ENCODE results near the gene ADRA2B. TPM values are rescaled to one million over a fixed set of nuclear protein-coding genes. Genes with fewer than 3 reads are reported as not detected.

The ADRA2B gene
- total and polyA plus RNA-seq, 4 donors, result 0.26 to 34.0 (median 0.81) TPM; not detected in 1

DNA sequence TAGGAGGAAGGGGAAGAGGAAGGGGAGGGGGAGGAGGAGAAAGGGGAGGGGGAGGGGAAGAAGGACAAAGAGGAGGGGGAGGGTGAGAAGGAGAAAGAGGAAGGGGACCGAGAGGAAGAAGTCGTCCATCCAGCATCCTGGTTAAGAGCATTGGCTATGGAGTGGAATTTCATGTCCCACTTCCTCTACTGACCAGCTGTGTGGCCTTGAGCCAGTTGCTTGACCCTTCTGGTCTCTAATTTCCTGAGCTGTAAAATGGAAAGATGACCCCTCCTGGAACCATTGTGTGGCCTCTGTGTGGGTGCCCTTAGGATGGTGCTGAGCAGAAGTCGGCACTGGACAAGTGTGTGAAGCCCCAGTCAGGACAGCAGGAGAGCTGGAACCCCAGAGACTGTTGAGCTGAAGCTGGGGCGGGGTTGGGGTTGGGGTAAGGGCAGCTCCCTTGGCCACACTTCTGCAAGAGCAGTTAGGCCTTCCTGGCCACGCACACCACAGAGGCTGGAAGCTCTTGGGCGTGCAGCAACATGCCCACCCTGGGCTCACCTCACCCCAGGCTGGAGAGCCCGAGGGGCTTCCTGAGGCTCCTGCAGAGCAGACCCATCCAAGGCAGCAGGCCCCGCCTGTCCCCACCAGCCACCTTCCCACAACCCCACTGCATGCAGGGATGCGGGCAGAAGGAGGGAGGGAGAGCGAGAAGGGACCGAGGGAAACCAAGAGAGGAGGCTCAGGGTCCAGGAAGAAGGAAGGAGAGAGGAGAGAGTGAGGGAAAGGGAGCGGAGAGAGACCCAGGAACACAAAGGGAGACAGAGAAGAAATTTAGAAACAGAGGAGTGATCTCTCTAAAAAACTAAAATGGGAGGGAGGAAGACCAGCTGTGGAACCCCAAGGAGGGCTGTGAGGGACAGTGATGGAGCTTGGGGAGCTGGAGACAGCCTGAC is 16.2 kb downstream of the ADRA2B start:
- no peaks in the 10 kb centered on the region for H3K27me3 ChIP-seq (ENCODE audit: control insufficient read depth in 1 of 2, insufficient read depth in 2 of 2, low read length in 1 of 2)
- intact Hi-C loops (cut with DNase I), result no loop called here
- no peaks in the 10 kb centered on the region for H3K36me3 ChIP-seq (ENCODE audit: control insufficient read depth in 1 of 2, insufficient read depth in 2 of 2, low read length in 1 of 2)
- WGBS, 2 donors, result 92% methylated on average over 12 of the region's 12 CpGs
- no peak overlapping the region for H3K27ac ChIP-seq (ENCODE audit: low read depth in 1 of 2, low read length in 2 of 2)
- H3K9me3 ChIP-seq (ENCODE audit: control insufficient read depth, low read length), result peaks cover 1% of the 10 kb centered on the region
- H3K4me1 ChIP-seq (ENCODE audit: control insufficient read depth in 1 of 2, insufficient read depth in 2 of 2, low read length in 2 of 2), result no peaks in the 10 kb centered on the region
- DNase-seq (peak; percentile 39 to 54), ATAC-seq (ENCODE audit: low FRiP score) (no peak)
- H3K4me3 ChIP-seq (ENCODE audit: low read length in 2 of 2), result no peak overlapping the region

DNA sequence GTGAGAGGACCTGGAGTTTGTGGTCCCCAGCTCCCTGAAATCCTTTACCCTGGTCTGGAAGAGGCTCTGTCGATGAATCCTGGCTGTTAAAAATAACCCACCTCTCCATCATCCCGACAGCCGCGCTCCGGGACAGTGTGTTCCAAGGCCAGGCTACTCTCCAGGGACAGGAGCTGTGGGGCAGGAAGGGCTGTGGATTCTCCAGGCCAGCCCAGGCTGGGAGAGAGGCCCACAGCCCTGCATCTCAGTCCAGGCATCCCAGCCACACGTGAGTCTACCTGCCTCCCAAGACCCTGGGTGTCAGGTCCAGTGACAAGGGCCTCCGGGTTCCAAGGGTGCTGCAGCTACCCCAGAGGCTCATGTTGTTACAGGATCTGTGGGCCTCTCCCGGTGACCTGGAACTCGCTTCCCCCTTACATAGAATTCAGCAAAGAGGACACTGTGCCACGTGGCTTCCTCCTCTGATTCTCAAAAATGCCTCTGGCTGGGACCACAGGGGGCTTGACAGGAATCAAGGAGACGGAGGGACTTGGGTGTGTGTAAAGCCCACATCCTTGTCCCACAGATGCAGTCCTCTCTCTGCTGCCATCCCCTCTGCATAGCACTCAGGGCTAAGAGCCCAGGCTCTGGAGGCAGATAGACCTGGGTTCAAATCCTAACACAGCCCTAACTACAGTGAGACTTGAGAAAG is 17.3 kb downstream of the ADRA2B start:
- ATAC-seq (ENCODE audit: low FRiP score), result peak; percentile 55

DNA sequence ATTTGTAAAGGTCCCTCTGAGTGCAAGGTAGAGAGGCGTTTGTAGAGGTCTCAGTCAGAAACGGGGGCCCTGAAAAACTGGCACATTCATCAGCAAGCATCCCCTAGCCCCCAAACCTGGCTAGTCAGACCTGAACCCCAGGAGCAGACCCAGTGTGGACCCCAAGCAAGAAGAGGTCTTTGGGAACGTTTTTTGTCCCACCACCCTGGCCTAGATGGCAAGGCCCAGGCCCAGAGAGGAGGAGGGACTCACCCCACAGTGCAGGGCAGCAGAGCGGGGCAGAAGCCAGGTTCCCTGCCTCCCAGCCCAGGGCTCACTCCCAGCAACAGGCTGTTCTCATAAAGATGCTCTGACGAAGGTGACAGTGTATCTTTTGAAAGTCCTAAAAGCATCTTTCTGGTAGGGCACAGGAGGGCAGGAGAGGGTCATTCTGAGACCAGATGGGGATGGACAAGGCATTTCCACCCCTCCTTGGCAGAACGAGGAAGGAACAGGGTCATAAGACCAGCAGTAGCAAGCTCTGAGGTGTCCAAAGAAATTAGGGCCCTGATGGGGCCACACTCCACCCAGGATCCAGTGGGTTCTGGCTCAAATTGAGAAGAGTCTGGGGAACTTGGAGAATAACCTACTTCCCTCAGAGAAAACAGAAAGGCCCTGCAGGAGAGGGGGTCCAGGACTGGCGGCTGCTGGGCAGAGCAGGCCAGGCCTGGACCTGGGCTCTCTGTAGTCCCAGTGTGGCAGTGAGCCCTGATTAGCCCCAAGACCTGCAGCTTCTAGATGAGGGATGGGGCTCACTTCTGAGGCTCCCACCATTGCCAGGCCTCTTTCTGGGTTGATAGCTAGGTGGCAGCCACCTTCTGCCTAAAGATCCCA is 18.2 kb downstream of the ADRA2B start:
- intact Hi-C loops (cut with DNase I), result no loop called here
- H3K9me3 ChIP-seq (ENCODE audit: control insufficient read depth, low read length), result no peaks in the 10 kb centered on the region
- WGBS, 2 donors, result 83 to 84% methylated on average over 7 of the region's 7 CpGs
- H3K4me3 ChIP-seq (ENCODE audit: low read length in 2 of 2), result no peak overlapping the region
- H3K36me3 ChIP-seq (ENCODE audit: control insufficient read depth in 1 of 2, insufficient read depth in 2 of 2, low read length in 1 of 2), result no peaks in the 10 kb centered on the region
- H3K4me1 ChIP-seq (ENCODE audit: control insufficient read depth in 1 of 2, insufficient read depth in 2 of 2, low read length in 2 of 2), result no peaks in the 10 kb centered on the region
- DNase-seq (peak; percentile 29 to 57), ATAC-seq (ENCODE audit: low FRiP score) (no peak)
- no peaks in the 10 kb centered on the region for H3K27me3 ChIP-seq (ENCODE audit: control insufficient read depth in 1 of 2, insufficient read depth in 2 of 2, low read length in 1 of 2)
- H3K27ac ChIP-seq (ENCODE audit: low read depth in 1 of 2, low read length in 2 of 2), result peak overlapping the region in 1 of 2 donors; percentile 39

More for the DNA sequence above, 17.3 kb downstream of the ADRA2B start:
- H3K9me3 ChIP-seq (ENCODE audit: control insufficient read depth, low read length), result no peaks in the 10 kb centered on the region
- no peaks in the 10 kb centered on the region for H3K36me3 ChIP-seq (ENCODE audit: control insufficient read depth in 1 of 2, insufficient read depth in 2 of 2, low read length in 1 of 2)
- intact Hi-C loops (cut with DNase I), result no loop called here
- WGBS, 2 donors, result 41 to 43% methylated on average over 11 of the region's 11 CpGs
- DNase-seq, result peak; percentile 62 to 71
- H3K27ac ChIP-seq (ENCODE audit: low read depth in 1 of 2, low read length in 2 of 2), result peak overlapping the region in 1 of 2 donors; percentile 39
- no peaks in the 10 kb centered on the region for H3K4me1 ChIP-seq (ENCODE audit: control insufficient read depth in 1 of 2, insufficient read depth in 2 of 2, low read length in 2 of 2)
- H3K4me3 ChIP-seq (ENCODE audit: low read length in 2 of 2), result no peak overlapping the region
- no peaks in the 10 kb centered on the region for H3K27me3 ChIP-seq (ENCODE audit: control insufficient read depth in 1 of 2, insufficient read depth in 2 of 2, low read length in 1 of 2)

DNA sequence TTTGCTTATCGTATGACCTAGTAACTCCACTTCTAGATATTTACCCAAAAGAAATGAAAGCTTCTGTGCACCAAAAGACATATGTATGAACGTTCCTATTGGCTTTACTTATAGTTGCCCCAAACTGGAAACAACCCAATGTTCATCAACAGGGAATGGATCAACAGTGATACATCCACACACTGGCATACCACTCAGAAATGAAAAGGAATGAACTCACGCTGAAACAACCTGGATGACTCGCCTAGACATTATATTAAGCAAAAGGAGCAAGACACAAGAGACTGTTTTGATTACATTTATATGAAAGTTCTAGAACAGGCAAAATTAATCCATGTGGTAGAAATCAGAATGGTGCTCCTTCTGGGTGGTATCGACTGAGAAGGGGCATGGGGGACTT is 18.9 kb downstream of the ADRA2B start:
- Histone ChIP-seq H3K4me3 (ENCODE audit: low read length in 2 of 2) (no peak overlapping the region), H3K27ac (ENCODE audit: low read depth in 1 of 2, low read length in 2 of 2) (no peak overlapping the region), H3K4me1 (ENCODE audit: control insufficient read depth in 1 of 2, insufficient read depth in 2 of 2, low read length in 2 of 2) (no peaks in the 10 kb centered on the region), H3K36me3 (ENCODE audit: control insufficient read depth in 1 of 2, insufficient read depth in 2 of 2, low read length in 1 of 2) (no peaks in the 10 kb centered on the region), H3K27me3 (ENCODE audit: control insufficient read depth in 1 of 2, insufficient read depth in 2 of 2, low read length in 1 of 2) (no peaks in the 10 kb centered on the region), H3K9me3 (ENCODE audit: control insufficient read depth, low read length) (no peaks in the 10 kb centered on the region)
- WGBS, 2 donors, result 94% methylated on average over 5 of the region's 5 CpGs
- DNase-seq (no peak), ATAC-seq (ENCODE audit: low FRiP score) (no peak)
- intact Hi-C loops (cut with DNase I), result no loop called here

DNA sequence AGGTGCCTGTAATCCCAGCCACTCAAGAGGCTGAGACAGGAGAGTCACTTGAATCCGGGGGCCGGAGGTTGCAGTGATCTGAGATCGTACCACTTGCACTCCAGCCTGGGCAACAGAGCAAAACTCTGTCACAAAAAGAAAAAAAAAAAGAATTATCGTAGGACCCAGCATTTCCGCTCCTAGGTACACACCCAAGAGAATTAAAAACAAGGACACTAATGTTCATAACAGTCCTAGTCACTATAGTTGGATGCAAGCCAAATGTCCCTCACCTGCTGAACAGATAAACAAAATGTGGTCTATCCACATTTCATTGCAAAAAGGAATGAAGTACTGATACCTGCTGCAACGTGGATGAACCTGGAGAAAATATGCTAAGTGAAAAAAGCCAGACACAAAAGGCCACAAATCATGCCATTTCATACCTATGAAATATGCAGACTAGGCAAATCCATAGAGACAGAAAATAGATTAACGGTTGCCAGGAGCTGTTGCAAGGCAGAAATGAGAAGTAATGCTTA is 21.2 kb downstream of the ADRA2B start:
- H3K4me3 ChIP-seq (ENCODE audit: low read length in 2 of 2), result no peak overlapping the region
- intact Hi-C loops (cut with DNase I), result no loop called here
- H3K36me3 ChIP-seq (ENCODE audit: control insufficient read depth in 1 of 2, insufficient read depth in 2 of 2, low read length in 1 of 2), result no peaks in the 10 kb centered on the region
- no peaks in the 10 kb centered on the region for H3K4me1 ChIP-seq (ENCODE audit: control insufficient read depth in 1 of 2, insufficient read depth in 2 of 2, low read length in 2 of 2)
- H3K27ac ChIP-seq (ENCODE audit: low read depth in 1 of 2, low read length in 2 of 2), result no peak overlapping the region
- no peaks in the 10 kb centered on the region for H3K27me3 ChIP-seq (ENCODE audit: control insufficient read depth in 1 of 2, insufficient read depth in 2 of 2, low read length in 1 of 2)
- no peaks in the 10 kb centered on the region for H3K9me3 ChIP-seq (ENCODE audit: control insufficient read depth, low read length)
- ATAC-seq (ENCODE audit: low FRiP score) (no peak), DNase-seq (no peak)
- WGBS, 2 donors, result 78 to 82% methylated on average over 7 of the region's 7 CpGs

DNA sequence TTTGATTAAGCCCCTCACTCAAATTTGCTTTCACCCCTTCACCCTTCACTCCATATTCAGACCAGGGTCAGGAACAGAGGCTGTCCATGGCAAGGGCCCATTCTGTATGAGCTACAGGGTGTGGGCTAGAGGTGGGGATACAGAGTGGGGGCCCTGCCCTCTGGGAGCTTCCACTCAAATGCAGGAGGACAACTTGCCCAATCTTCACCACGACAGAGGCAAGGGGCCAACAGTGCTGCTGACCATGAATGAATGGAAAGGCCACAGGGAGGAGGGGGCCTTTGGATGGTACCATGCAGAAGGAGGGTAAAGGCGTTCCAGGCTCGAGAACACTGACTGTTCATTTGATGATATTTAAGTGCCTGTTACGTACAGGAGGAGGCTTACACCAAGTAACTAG is 22.8 kb downstream of the ADRA2B start:
- peak in 1 of 2 donors; percentile 39 for DNase-seq
- intact Hi-C loops (cut with DNase I), result no loop called here
- Histone ChIP-seq H3K36me3 (ENCODE audit: control insufficient read depth in 1 of 2, insufficient read depth in 2 of 2, low read length in 1 of 2) (no peaks in the 10 kb centered on the region), H3K27ac (ENCODE audit: low read depth in 1 of 2, low read length in 2 of 2) (no peak overlapping the region), H3K9me3 (ENCODE audit: control insufficient read depth, low read length) (no peaks in the 10 kb centered on the region), H3K4me3 (ENCODE audit: low read length in 2 of 2) (no peak overlapping the region), H3K27me3 (ENCODE audit: control insufficient read depth in 1 of 2, insufficient read depth in 2 of 2, low read length in 1 of 2) (no peaks in the 10 kb centered on the region), H3K4me1 (ENCODE audit: control insufficient read depth in 1 of 2, insufficient read depth in 2 of 2, low read length in 2 of 2) (no peaks in the 10 kb centered on the region)
- no peak for ATAC-seq (ENCODE audit: low FRiP score)
- 93 to 96% methylated on average over 4 of the region's 4 CpGs for WGBS, 2 donors

DNA sequence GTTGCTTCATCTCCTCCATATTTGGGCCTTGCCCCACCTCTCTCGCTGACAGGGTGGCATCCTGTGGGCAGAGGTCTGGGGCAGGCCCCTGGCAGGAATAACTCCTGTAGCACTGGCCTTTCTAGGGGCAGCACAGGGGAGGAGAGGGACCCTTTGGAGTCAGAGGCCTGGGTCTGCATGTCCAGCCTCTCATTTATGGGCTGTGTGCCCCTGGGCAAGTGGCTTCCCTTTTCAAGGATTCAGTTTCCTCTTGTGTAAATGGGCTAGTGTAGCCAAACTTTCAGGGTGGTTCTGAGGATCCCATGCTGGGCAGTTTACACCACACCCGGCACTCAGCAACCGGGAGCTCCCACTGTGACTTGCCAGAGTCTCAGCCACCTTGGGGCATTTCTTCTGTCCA is 23.4 kb downstream of the ADRA2B start:
- intact Hi-C loops (cut with DNase I), result no loop called here
- DNase-seq (no peak), ATAC-seq (ENCODE audit: low FRiP score) (no peak)
- Histone ChIP-seq H3K36me3 (ENCODE audit: control insufficient read depth in 1 of 2, insufficient read depth in 2 of 2, low read length in 1 of 2) (no peaks in the 10 kb centered on the region), H3K4me1 (ENCODE audit: control insufficient read depth in 1 of 2, insufficient read depth in 2 of 2, low read length in 2 of 2) (no peaks in the 10 kb centered on the region), H3K27ac (ENCODE audit: low read depth in 1 of 2, low read length in 2 of 2) (no peak overlapping the region), H3K9me3 (ENCODE audit: control insufficient read depth, low read length) (no peaks in the 10 kb centered on the region), H3K27me3 (ENCODE audit: control insufficient read depth in 1 of 2, insufficient read depth in 2 of 2, low read length in 1 of 2) (no peaks in the 10 kb centered on the region), H3K4me3 (ENCODE audit: low read length in 2 of 2) (no peak overlapping the region)
- 94 to 95% methylated on average over 3 of the region's 3 CpGs for WGBS, 2 donors

DNA sequence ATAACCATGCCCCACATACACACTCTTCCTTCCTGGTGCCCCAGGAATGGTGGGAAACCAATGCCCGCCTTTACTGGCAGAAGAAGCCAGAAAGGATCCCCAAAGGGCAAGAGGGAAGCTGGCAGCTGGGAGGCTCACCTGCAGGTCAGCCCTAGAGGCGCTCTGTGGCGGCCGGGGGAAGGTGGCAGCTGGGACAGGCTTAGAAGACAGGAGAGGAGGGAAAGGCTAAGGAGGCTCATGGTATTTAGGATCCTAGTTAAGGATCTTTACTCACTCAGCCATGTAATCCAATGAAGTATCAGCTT is 23.8 kb downstream of the ADRA2B start:
- DNase-seq, result no peak
- Histone ChIP-seq H3K4me1 (ENCODE audit: control insufficient read depth in 1 of 2, insufficient read depth in 2 of 2, low read length in 2 of 2) (no peaks in the 10 kb centered on the region), H3K27ac (ENCODE audit: low read depth in 1 of 2, low read length in 2 of 2) (no peak overlapping the region), H3K36me3 (ENCODE audit: control insufficient read depth in 1 of 2, insufficient read depth in 2 of 2, low read length in 1 of 2) (no peaks in the 10 kb centered on the region), H3K4me3 (ENCODE audit: low read length in 2 of 2) (no peak overlapping the region), H3K9me3 (ENCODE audit: control insufficient read depth, low read length) (no peaks in the 10 kb centered on the region), H3K27me3 (ENCODE audit: control insufficient read depth in 1 of 2, insufficient read depth in 2 of 2, low read length in 1 of 2) (no peaks in the 10 kb centered on the region)
- intact Hi-C loops (cut with DNase I), result no loop called here
- 96 to 97% methylated on average over 4 of the region's 4 CpGs for WGBS, 2 donors
- no peak for ATAC-seq (ENCODE audit: low FRiP score)

Measured in aorta (tissue), 5 donors.